Measurements from ENCODE around the gene SLCO3A1.

The SLCO3A1 gene

GRCh38 chr15:92112711-92113110 lies 259.2 kb downstream of the SLCO3A1 start:
- no peak for DNase-seq (ENCODE audit: extremely low read depth, low read depth)
- H3K4me3 ChIP-seq (replicated peaks; ENCODE audit: low read depth, low read length), result no peak overlapping the region
- TF ChIP-seq CTCF (IDR thresholded peaks at IDR 0.05; ENCODE audit: low read depth, low read length, missing control alignments), result no peak

- TF ChIP-seq CTCF (IDR thresholded peaks at IDR 0.05; ENCODE audit: low read depth, low read length, missing control alignments), result no peak
- no peak for DNase-seq (ENCODE audit: extremely low read depth, low read depth)
- no peak overlapping the region for H3K4me3 ChIP-seq (replicated peaks; ENCODE audit: low read depth, low read length)
Measured at GRCh38 chr15:92113832-92114231, 260.3 kb downstream of the SLCO3A1 start.

GRCh38 chr15:92115834-92116233 lies 262.3 kb downstream of the SLCO3A1 start:
- H3K4me3 ChIP-seq (replicated peaks; ENCODE audit: low read depth, low read length), result no peak overlapping the region
- TF ChIP-seq CTCF (IDR thresholded peaks at IDR 0.05; ENCODE audit: low read depth, low read length, missing control alignments), result no peak
- DNase-seq (ENCODE audit: extremely low read depth, low read depth), result no peak

GRCh38 chr15:92116330-92116729 lies 262.8 kb downstream of the SLCO3A1 start:
- TF ChIP-seq CTCF (IDR thresholded peaks at IDR 0.05; ENCODE audit: low read depth, low read length, missing control alignments), result no peak
- H3K4me3 ChIP-seq (replicated peaks; ENCODE audit: low read depth, low read length), result no peak overlapping the region
- DNase-seq (ENCODE audit: extremely low read depth, low read depth), result no peak

- no peak for DNase-seq (ENCODE audit: extremely low read depth, low read depth)
Measured at GRCh38 chr15:92117261-92117731, 263.8 kb downstream of the SLCO3A1 start.

GRCh38 chr15:92118162-92118935 lies 264.8 kb downstream of the SLCO3A1 start:
- no peak for DNase-seq (ENCODE audit: extremely low read depth, low read depth)
- no peak for TF ChIP-seq CTCF (IDR thresholded peaks at IDR 0.05; ENCODE audit: low read depth, low read length, missing control alignments)
- H3K4me3 ChIP-seq (replicated peaks; ENCODE audit: low read depth, low read length), result no peak overlapping the region

More at GRCh38 chr15:92117261-92117731, 263.8 kb downstream of the SLCO3A1 start:
- no peak overlapping the region for H3K4me3 ChIP-seq (replicated peaks; ENCODE audit: low read depth, low read length)
- TF ChIP-seq CTCF (IDR thresholded peaks at IDR 0.05; ENCODE audit: low read depth, low read length, missing control alignments), result no peak
